Astrocyte of the cerebellum (primary cell): ENCODE data around the gene E2F2.

Experiments used
- DNase-seq: peaks from one replicate; pipeline ENCODE4 v3.0.0-alpha.2; 2011; ENCODE audit warnings: low read depth
- H3K4me3 ChIP-seq: 2 replicates; pipeline ENCODE4 v1.5.1; 2011; ENCODE audit warnings: mild to moderate bottlenecking, low read depth, low read length, moderate library complexity
- in situ Hi-C: cut with HindIII; loops from 2 replicates; pipeline ENCODE4 v1.10.0; 2017; ENCODE audit warnings: low sequenced_read_pairs
- TF ChIP-seq, protein P1 (sequence below): IDR thresholded peaks from 2 replicates; pipeline ENCODE4 v1.5.1; 2012; ENCODE audit warnings: low read length, low read depth, moderate library complexity, mild to moderate bottlenecking; ENCODE audit errors: missing control alignments

Gene E2F2

DNA sequence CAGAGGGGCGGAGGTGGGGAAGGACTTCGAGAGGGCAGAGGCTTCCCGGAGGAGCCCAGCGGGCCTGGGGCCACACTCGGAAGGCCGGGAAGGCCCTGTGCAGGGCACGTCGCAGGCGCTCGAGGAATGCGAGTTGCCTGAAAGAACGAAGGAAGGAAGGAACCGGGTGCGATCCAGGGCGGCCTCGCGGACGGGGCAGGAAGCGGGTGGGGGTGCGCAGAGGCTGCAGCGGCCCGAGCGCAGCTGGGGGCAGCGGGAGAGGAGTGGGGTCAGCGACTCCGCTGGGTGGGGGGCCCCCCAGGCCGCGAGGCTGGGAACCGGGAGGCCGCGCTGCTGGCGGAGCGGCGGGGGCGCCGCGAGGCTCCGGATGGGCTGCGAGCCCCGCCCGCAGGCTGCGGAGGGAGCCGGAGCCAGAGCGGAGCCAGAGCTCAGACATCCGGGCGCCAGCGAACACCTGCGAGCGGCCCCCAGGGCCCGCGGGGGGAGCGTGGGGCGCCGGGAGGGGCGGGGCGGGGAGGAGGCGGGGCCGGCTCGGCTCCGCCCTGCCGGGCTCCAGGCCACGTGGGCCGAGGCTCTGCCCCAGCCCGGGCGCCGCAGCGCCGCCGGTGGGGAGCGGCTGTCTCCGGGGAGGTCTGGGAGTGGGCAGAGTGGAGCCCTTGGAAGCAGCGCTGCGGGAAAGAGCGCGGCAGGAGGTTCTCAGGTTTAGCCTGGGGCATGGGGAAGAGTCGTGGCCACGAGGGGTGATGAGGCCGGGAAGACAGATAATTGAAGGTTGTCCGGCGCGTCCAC lies 23.6 kb upstream of the E2F2 start:
- TF ChIP-seq, protein P1, sequence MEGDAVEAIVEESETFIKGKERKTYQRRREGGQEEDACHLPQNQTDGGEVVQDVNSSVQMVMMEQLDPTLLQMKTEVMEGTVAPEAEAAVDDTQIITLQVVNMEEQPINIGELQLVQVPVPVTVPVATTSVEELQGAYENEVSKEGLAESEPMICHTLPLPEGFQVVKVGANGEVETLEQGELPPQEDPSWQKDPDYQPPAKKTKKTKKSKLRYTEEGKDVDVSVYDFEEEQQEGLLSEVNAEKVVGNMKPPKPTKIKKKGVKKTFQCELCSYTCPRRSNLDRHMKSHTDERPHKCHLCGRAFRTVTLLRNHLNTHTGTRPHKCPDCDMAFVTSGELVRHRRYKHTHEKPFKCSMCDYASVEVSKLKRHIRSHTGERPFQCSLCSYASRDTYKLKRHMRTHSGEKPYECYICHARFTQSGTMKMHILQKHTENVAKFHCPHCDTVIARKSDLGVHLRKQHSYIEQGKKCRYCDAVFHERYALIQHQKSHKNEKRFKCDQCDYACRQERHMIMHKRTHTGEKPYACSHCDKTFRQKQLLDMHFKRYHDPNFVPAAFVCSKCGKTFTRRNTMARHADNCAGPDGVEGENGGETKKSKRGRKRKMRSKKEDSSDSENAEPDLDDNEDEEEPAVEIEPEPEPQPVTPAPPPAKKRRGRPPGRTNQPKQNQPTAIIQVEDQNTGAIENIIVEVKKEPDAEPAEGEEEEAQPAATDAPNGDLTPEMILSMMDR: peak; percentile 19
- peak overlapping the region; percentile 98 for H3K4me3 ChIP-seq
- DNase-seq: peak; percentile 68
- in situ Hi-C loops: loop anchor here (5.0 kb wide), 1 partner anchor 83 kb away; no protein-coding TSS in a partner anchor

GRCh38 chr1:23554127-23554480 lies 23.1 kb upstream of the E2F2 start:
- DNase-seq: no peak
- H3K4me3 ChIP-seq: peak overlapping the region; percentile 25
- in situ Hi-C loops: loop anchor here (5.0 kb wide), 1 partner anchor 83 kb away; no protein-coding TSS in a partner anchor
- TF ChIP-seq, protein P1: no peak

DNA sequence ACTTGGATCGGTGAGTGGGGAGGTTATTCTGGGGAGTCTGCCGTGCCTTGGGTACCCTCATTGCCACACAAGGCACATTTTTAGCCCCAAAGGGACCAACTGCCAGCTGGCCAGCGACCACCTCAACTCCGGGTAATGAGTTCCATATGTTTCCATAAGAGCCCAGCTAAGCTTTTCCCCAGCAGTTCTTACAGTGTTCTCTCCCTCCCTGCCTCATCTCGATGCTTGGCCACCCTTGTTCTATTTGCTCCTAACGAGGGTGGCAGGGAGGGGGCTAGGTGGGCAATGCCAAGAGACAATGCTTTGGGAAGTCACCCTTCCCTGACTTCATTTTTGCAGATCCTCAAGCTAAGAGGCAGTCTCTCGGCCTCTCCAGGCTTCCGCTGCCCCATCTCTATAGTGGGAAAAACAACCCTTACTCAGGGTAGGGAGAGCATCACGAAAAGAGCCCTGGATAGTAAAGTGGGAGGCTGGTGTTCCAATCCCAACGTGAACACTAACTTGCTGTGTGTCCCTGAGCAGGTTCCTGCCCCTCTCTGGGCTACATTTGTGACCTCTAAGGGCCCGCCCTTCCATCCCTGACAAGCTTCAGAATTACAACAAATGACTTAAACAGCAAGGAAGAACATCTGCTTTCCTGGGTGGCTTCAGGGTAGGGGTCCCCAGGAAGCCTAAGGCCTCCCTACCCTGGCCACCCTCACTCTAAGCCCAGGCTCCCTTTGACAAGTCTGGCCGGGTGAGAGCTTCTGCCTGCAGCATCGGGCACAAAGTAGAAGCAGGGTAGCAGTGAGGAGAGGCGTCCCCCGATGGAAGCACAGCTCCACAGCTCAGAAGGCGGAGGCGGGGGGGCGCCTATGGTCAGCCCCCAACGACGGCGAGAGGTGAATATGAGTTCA lies 22.4 kb upstream of the E2F2 start:
- no peak overlapping the region for H3K4me3 ChIP-seq
- DNase-seq: no peak
- in situ Hi-C loops: loop anchor here (5.0 kb wide), 1 partner anchor 84 kb away; no protein-coding TSS in a partner anchor
- TF ChIP-seq, protein P1: no peak

GRCh38 chr1:23551849-23552248 lies 20.8 kb upstream of the E2F2 start:
- DNase-seq: no peak
- in situ Hi-C loops: loop anchor here (5.0 kb wide), 1 partner anchor 85 kb away; no protein-coding TSS in a partner anchor
- TF ChIP-seq, protein P1: no peak
- H3K4me3 ChIP-seq: no peak overlapping the region

- no peak overlapping the region for H3K4me3 ChIP-seq
- DNase-seq: no peak
- TF ChIP-seq, protein P1: no peak
- in situ Hi-C loops: no loop called here
Observed at GRCh38 chr1:23548704-23549143, 17.7 kb upstream of the E2F2 start.

DNA sequence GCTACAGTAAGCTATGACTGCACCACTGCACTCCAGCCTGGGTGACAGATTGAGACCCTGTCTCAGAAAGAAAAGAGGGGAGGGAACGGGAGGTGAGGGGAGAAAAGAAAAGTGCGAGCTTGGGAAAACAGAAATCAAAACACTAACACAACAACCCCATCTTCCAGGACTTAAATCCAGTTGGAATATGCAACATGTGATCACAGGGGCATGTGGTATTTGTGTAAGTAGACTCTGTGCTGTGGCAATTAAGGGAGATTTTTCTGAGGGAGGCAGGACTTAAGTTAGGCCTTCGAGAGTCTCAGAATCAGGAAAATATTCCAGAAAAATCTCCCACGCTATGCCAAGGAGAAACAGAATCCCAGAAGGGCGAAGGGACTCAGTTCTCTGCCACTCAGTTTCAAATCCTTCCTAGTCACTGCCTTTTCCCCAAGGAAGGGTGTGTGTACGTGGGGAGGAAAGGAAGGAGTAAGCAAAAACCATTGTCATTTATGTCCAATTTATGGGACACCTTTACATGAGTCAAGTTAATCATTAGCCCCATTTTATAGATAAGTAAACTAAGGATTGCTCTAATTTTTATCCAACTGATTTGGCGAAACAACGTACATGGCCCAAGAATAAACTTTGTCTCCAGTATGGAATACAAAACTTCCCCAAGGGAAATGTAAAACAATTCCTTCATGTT lies 16.0 kb upstream of the E2F2 start:
- in situ Hi-C loops: no loop called here
- no peak for DNase-seq
- TF ChIP-seq, protein P1: no peak
- no peak overlapping the region for H3K4me3 ChIP-seq
